Hepatic stellate cell (primary cell): Measurements from ENCODE around the gene FLAD1.

Experiments
- DNase-seq: peaks from one replicate; pipeline ENCODE4 v3.0.0; 2011; ENCODE audit warnings: low spot score

FLAD1 gene

DNA sequence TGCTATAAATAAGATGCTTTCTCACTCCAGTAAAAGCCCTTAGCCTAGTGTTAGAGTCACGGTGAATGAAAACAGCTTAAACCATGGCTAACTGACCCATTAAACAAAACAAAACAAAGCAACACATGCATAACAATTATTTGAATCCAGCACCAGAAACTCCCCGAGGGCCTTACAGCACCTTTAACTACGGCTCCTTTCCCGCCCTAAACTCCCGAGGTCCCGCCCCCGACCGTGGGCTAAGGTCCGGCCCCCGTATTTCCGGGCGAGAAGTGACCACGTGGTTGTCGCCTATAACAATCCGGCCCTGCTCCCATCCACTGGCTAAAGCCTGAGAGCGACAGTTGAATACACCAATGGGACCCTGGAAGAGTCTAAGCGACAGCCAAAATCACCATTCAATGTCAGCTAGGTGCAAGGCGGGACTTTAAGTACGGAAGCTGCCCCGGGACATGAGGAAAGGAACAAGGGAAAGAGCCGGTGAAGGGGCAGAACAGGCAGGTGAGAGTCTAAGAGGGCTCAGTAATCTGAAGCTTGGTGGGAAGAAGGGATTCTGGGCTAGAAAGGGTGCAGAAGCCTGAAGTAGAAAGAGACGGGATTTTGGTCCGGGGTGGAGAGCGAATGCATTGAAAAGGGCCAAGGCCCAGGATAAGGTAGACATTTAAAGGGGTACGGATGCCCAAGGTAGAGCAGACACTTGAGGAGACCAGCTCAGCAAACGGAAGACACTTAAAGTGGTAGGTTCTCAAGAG, at the start of gene FLAD1:
Gene FLAD1, plus strand, starts transcription at position 448 of the 752 bp plus-strand sequence. CDS start 351 bp downstream, outside the sequence.
- peak; percentile 100 for DNase-seq

DNA sequence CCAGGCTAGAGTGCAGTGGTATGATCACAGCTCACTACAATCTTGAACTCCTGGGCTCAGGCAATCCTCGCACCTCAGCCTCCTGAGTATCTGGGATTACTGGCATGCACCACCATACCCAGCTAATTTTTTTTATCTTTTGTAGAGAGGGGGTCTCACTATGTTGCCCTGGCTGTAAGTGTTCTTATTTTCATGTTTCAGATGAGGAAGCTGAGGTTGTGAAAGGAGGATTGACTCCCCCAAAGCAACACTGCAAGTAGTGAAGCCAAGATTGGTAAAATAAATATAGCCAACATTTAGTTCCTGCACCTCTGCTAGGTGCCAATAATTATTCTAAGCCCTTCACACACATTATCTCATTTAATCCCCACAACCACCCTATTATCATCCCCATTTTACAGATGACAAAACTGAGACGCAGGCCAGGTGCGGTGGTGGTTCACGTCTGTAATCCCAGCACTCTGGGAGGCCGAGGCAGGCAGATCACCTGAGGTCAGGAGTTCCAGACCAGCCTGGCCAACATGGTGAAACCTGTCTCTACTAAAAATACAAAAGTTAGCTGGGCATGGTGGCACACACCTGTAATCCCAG, 48.7 kb upstream of the FLAD1 start:
- DNase-seq: no peak

DNA sequence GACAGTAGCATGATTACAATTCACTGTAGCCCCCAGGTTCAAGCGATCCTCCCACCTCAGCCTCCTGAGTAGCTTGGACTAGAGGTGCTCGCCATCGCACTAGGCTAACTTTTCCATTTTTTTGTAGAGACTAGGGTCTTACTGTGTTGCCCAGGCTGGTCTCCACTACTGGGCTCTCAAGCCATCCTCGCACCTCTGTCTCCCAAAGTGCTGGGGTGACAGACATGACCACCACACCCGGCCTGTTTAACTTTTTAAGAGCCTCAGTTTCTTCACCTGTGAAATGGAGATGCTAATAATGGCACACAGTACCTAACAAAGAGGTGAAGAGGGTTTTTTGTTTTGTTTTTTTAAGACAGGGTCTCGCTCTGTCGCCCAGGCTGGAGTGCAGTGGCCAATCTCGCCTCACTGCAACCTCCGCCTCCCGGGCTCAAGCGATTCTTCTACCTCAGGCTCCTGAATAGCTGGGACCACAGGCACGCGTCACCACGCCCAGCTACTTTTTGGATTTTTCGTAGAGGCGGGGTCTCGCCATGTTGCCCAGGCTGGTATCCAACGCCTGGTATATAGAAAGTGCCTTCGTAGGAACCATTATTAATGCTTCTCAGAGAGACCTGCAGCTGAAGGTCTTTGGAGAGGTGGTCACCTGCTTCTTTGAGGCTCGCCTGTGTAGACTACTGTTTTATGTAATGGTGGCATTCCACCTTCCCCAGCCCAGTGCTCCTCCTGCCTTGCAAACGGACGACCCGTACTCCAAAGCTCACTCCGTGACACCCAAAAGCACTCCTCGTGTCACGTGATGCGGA, 47.2 kb upstream of the FLAD1 start:
- DNase-seq: no peak

DNA sequence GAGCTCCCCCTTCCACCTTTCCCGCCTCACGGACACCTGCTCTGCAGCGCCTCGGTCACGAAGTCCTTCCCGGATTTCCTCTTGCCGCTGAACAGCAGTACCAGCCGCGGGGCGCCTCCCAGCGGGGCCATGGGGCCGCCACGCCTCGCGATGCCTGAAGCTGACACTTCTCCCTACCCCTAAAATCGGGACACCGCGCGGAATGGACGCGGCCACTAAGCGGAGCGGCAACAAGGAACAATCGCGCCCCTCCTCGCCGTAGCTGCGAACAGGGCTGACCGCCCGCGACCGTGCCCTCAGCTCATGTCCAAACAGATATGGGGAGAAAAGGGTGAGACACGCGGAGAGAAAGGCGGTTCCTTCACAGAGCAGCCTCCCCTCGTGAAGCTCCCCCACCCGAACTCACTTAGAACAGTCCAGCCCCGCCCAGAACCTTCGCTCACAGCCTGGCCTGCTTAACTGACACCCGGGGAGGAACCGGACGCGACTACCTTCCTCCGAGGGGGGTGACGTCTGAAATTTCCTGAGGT, 46.5 kb upstream of the FLAD1 start, which contains the start of gene PMVK:
Gene PMVK, minus strand, starts transcription at position 165 of the 530 bp plus-strand sequence. Its CDS starts 34 bp downstream, at position 131.
- peak; percentile 98 for DNase-seq

DNA sequence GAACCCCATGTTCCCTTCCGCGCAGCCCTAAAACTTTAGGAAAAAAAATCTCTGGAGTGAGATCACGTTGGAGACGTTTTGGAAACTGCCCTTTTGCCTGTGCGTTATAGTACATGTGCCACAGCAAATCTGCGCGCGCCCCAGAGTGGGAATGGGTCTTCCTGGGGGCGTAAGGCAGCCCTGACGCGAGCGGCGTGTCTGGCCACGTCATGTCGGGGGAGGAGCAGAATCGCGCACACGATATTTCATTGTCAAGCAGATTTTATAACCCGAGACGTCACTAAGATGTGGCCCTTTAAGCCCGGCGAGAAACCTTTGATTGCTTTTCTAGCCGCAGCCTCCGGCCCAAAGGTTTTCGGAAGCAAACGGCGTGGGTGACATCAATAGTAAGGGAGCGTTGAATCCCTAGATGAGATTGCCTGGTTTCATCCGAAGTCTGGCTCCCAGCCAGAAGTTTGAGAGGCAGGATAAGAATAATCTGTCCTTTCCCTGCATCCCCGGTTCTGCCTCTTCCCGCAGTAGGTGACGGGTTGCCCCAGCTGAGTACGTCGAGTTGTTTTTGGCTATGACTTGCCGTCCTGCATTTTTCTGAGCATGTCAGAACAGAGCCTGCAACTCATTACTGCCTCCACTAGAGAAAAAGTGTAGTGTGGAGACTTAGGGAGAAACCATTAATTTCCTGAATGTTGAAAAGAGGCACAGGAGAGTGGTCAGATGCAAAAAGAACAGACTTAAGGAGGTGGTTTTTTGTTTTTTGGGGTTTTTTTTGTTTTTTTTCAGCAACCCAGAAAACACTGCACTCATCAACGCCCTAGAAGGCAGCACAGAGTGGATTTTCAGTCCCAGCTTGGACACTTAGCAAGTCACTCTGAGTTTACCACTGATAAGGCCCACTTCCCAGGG, 45.8 kb upstream of the FLAD1 start:
- peak; percentile 95 for DNase-seq

DNA sequence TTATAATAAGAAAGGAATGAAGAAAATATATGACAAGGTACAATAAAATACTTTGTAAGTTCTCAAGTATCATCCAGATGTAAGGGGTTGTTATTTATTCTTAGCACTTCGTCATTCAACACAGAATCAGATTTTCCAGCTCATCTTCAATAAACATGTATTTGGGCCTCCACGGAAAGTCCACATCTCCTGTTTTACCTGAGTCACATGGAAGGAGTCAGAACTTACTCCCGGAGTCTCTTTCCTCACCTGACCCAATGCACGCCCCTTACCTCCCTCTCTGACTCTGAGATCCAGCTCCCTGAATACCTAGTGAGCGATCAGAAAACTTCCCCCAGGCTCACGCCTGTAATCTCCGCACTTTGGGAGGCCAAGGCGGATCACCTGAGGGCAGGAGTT, 45.2 kb upstream of the FLAD1 start:
- DNase-seq: no peak

DNA sequence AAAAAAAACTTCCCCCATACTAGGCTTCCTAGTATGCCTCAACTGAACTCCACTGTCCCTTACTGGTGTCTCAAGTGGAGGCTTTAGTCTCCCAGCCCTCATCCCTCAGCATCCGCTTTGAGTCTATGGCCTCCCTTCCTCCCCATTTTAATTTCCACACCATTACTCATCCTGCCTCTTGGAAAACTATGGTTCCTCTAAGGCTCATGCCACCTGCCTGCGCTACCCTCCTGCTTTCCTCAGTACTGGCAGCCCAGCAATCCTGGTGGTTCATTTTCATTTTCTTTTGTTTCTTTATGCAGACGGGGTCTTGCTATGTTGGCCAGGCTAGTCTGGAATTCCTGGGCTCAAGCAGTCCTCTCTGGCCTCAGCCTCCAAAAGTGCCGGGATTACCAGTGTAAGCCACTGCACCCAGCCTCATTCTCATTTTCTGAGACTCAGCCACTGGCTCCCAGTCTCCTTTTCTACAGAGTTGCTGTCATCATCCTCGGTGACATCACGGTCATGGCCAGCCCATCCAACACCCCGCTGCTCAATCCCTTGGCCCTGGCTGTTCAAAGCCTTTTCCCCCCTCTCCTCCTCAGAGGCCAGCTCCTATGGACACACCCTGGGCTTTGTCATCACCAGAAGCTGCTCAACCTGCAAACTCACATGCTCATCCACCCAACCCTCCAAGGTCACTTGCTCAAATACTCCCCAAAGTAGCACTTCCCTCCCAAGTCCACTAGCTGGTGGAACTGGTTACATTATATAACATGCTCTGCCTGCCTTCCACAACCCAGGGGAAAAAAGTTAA, 44.3 kb upstream of the FLAD1 start:
- no peak for DNase-seq

DNA sequence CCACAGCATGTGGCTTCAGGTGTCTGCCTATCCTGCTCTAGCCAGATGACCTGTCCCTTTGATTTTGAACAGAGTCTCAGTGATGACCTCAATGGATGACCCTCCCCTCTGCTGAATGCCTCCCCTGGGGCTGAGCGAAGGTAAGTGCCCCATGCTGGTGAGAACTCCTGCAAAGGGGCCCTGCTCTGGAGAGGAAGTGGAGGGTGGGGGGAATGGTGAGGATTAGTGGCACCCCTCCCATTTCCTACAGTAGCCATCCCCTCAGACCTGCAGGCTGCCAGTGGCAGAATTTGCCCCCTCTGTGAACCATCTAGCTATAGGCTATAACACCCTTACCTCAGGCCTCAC, 43.0 kb upstream of the FLAD1 start:
- no peak for DNase-seq

DNA sequence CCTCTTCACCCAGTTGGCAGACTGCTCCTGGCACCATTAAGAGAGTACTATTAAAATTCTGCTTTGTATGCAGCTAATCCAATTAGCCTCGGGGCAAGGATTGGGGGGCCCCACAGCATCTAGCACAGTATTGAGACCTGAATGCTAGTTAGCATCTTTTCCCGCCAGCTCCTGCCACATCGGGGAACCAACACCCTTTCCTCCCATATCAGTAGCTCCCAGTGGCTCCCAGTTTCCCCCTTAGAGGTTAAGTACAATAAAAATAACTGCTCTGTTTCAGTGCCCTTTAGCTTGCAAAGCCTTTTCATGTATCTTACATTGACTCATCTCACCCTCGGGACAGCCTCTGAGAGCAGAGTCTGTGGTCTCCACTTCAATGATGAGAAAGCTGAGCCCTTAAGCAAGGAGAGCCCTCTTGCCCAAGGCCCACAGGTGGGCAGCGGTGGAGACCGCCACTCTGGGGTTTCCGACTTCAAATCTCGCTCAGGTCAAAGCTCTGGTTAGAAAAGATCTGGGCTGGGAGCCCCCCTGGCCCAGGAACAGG, 42.4 kb upstream of the FLAD1 start:
- no peak for DNase-seq

DNA sequence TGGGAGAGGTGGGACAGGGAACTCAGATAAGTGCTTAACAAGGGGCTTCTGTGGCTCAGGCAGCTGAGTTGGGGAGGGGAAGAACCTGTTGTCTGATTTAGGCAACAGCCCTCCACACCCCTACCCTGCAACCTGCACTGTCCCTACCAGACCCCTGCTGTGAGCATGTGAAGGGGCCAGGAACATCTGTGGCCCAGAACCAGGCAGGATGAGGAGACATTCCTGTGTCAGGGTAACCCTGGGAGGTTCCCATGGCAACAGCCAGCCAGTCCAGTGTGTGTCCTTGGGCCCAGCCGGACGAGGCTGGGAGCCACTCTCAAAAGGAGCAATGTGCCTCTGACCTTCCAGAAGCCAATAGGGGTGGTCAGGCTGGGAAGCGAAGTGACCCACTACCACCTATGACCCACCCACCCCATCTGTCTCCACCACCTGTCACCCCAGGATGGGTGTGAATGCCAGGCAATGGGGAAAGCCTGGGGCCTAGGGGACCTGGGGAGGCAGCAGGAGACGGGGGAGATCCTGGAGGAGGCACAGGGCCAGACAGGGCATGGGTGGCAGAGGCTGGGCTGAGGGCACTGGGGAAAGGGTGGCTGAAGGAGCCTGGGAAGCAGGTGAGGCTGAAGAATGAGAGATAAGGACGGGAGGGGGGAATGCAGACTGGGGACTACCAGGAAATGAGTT, 41.7 kb upstream of the FLAD1 start:
- DNase-seq: peak; percentile 47

DNA sequence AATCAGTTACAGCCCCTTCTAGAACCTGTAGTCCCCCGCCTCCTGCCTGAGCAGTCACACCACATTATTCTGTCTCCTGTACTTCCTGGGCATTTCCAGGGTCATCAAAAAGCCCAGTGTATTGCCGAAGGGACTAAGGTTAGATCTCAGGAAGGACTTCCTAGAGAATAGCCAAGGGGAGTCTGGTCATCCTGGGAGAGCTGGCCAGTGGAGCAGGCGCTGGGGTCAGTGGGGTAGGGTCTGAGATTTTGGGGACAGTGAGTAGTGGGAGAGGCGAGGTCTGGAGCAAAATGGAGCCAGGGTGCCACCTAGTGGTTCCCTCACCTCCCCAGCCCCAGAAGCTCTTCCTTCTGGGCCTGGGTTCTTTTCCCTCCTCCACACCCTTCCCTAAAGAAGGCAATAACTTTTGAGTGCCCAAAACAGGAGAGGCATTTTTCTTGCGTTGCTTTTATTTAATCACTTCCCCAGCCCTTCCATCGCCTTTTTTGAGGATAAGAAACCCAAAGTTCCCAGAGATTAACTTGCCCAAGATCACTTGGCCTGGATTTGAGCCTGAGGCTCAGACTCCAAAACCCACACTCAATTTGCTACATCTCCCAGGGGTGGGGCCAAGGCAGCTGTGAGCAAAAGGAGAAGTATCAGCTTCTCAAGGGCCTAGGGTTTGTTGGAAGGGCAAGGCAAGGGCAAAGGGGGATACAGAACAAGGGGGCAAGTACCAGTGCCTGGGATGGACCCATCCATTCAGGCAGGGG, 39.3 kb upstream of the FLAD1 start:
- peak; percentile 64 for DNase-seq

DNA sequence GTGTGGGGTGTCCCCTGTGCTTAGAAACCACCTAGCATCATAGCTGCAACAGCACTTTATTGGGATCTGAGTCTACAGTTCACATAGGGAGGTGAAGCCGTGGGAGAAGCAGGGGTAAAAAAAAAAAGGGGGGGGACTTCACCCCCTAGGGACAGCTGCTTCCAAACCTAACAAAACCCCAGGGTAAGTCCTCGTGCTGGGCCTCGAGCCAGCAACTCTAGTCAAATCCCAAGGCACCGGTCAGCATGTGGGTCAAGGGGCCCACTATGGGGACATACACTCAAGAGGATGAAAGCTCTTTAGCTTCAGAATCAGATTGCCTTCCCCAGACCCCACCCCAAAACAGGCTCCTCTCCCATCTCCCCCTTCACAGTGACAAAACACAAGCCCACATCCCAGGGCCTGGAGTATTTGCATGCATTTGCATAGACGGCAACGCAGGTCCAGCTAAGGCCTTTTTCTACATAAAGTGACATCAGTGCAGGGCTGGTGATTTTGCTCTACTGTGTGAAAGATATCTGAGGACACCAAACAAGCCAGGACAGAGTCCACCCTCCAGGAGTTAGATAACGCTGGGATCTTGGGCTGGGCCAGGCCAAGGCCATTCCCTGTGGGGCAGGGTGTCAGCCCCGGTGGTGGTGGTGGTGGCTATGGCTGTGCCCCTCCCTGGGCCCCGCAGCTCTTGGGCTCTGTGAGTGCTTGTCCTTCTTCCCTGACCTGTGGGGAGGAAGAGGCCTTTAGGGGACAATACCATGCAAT, 38.6 kb upstream of the FLAD1 start:
- DNase-seq: no peak

DNA sequence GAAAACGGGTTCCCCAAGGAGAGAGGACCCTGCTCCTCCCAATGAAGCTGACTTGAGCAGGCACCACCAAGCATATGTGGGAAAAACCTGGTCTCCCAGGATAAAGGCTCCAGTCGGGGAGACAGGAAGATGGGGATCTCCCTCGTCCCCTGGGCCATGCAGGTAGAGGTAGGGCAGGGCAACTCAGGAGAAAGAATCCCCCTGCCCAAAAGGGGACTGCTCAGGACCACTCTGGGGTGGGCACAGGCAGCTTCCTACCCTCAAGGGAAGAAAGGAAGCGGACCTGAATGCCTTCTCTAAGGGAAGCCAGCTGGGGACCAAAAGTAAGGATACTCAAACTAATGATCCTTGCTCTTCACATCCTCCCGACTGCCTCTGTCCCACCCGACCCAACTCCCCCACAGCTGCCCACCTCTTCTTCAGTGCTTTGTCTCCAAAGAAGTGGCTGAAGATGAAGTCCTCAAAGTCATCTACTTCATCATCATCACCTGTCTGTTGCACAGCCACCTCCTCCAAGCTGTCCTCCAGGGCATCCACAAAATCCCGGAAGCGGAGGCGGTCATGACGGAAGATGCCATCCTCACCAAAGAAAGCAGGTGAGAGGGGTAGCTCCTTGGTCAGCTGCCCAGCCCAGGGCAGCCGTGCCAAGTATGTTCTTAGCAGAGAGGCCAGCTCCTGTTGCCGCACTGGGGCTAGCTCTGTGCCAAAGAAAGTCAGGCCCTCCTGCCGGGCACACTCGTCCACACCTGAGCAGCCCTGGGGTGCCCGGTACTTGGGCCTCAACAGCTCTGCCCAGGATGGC, 37.8 kb upstream of the FLAD1 start:
- no peak for DNase-seq

DNA sequence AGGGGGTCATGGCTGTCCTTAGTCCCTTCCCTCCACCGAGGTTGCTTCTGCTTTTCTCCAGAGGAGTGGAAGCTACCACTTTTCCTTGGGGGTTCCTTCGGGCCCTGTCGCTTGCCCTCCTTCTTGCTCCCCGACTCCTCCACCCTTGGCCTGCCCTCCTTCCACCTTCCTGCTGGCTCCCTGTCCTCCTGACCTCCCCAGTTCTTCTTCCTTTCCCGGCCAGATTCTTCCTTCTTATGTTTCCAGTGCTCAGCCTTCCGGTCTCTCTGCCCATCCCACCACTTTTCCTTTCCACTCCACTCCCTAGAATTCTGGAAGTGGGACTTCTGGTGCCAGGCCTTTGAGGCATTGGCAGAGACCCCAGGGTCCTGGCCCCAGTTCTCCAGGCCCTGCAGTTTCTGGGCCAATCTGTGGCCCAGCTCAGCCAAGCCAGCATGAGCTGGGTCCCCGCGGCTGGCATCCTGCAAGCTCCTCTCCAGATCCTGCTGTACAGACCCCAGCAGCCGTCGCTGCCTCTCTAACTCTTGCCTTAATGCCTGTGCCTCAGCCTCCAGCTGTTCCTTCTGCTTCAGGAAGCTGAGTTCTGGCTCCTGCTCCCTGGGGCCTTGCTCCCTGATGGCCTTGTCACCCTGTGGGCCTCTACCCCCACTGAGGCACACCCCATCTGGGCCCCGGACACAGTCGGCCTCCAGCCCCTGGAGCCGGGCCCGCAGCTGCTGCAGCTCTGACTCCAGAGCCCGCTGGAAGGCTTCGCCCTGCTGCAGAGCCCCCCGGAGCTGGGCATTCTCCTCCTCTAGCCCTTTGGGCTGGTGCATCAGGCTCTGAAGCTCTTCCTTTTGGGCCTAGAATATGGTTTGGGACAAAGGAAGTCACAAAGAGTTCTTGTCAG, 36.9 kb upstream of the FLAD1 start:
- DNase-seq: no peak

DNA sequence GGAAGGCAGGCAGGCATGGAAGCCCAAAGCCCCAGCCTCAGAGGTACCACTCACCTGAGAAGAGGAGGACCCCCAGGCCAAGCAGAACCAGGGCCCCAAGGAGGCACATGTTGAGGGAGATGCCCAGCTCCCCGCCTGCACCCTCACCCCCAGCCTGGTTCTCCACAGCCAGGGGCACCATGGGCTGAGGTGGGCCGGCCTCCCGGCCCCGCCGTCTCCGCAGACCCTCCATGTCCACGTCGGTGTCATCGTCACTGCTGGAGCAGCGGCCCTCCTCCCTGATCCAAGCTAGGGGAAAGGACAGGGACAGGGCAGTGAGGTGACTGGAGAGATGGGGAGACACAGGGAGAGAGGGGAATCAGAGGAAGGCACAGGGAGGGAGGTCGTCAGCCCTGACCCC, 35.1 kb upstream of the FLAD1 start:
- DNase-seq: no peak

DNA sequence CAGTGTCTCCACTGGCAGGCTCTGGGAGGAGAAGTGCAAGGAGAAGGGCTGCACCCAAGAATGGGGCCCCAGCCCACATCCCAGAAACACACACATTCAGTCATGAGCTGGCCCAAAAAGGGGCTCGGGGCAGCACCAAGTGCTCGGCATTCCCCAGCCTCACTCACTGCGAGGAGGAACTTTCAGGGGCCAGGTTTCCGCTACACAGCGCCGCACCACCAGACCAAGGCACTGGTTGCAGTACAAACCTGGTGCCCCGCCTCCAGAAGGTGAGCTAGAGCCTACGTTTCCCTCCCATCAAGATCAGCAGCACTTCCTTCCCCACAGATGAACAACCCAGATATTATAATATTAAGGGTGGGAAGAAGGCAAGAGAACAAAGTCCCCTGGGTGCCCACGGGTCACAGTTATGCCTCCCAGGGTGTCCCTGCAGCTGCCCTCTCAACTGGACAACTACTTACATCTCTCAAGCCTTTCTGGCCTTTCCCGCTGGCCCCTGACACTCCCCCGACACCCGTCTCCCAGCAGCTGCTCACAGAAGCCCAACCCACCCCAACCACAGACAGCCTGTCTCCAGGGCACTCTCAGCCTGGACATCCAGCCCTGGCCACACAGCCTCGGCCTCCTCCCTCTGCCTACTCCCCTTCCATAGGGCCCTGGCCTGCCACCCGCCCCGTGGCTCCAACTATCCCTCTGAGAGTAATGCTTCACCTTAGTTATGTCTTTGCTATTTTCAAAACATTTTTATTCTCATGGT, 31.1 kb upstream of the FLAD1 start:
- no peak for DNase-seq
